Spleen (tissue), 11 donors: ENCODE results near the gene GPR139. TPM values are rescaled to one million over a fixed set of nuclear protein-coding genes. Genes with fewer than 3 reads are reported as not detected.

Source experiments
- DNase-seq: peaks from one replicate; pipeline ENCODE4 v3.0.0-alpha.2; 2020
- H3K27ac ChIP-seq, 8 donors: fragments of 200-600 bp; sonication (generic) in 7 of 8; 1 replicate in 4 of 8; 2 replicates in 4 of 8; pipeline versions ENCODE4 v1.5.0 to v1.8.0; 2016 to 2021; ENCODE audit warnings: inconsistent platforms in 4 of 8, mild to moderate bottlenecking in 4 of 8, moderate library complexity in 1 of 8
- H3K27me3 ChIP-seq, 7 donors: fragments of 200-600 bp; sonication (generic) in 6 of 7; replicated peaks in 1 of 7; 1 replicate in 4 of 7; 2 replicates in 3 of 7; pipeline versions ENCODE4 v1.5.0 to v1.8.0; 2016 to 2021; ENCODE audit warnings: inconsistent platforms in 3 of 7, mild to moderate bottlenecking in 1 of 7
- H3K36me3 ChIP-seq, 6 donors: fragments of 200-600 bp; sonication (generic) in 5 of 6; 1 replicate in 4 of 6; 2 replicates in 2 of 6; pipeline versions ENCODE4 v1.5.0 to v1.8.0; 2016 to 2021; ENCODE audit warnings: inconsistent platforms in 2 of 6
- H3K4me1 ChIP-seq, 6 donors: fragments of 200-600 bp; sonication (generic) in 5 of 6; 1 replicate in 3 of 6; 2 replicates in 3 of 6; pipeline versions ENCODE4 v1.5.0 to v1.8.0; 2016 to 2021; ENCODE audit warnings: inconsistent platforms in 3 of 6
- H3K4me3 ChIP-seq, 8 donors: fragments of 200-600 bp; sonication (generic) in 7 of 8; 1 replicate in 4 of 8; 2 replicates in 4 of 8; pipeline versions ENCODE4 v1.5.0 to v1.8.0; 2016 to 2021; ENCODE audit warnings: inconsistent platforms in 4 of 8, mild to moderate bottlenecking in 4 of 8, moderate library complexity in 2 of 8
- H3K9me3 ChIP-seq, 8 donors: fragments of 200-600 bp; sonication (generic) in 7 of 8; 1 replicate in 4 of 8; 2 replicates in 4 of 8; pipeline versions ENCODE4 v1.5.0 to v1.8.0; 2016 to 2021; ENCODE audit warnings: inconsistent platforms in 4 of 8
- CTCF ChIP-seq, 11 experiments: fragments of 200-600 bp in 7 of 11; fragments of 450-650 bp in 4 of 11; sonication (generic) in 4 of 11; IDR thresholded peaks in 8 of 11; conservative IDR thresholded peaks in 3 of 11; 1 replicate in 7 of 11; 2 replicates in 4 of 11; pipeline versions ENCODE4 v1.4.0 to v1.8.0; 2016 to 2021; ENCODE audit warnings: antibody characterized with exemption in 11 of 11, inconsistent platforms in 4 of 11, mild to moderate bottlenecking in 1 of 11
- POLR2A ChIP-seq, 3 donors: fragments of 450-650 bp; IDR thresholded peaks; one replicate each; pipeline ENCODE4 v1.5.1; 2017; ENCODE audit warnings: antibody characterized with exemption in 3 of 3, mild to moderate bottlenecking in 1 of 3
- POLR2AphosphoS5 ChIP-seq, 3 donors: sonication (generic); formaldehyde crosslinking; IDR thresholded peaks; one replicate each; pipeline ENCODE4 v1.5.1; 2017; ENCODE audit warnings: antibody characterized with exemption in 3 of 3
- WGBS, 5 donors: extraction: QIAGEN DNeasy Blood & Tissue Kit in 3 of 5; methylation state at CpG; one replicate each; pipeline versions ENCODE4 v1.1.5 to v1.1.7; 2013 to 2018; 5-methylcytosine and 5-hydroxymethylcytosine counted together
- intact Hi-C: fragments of 100-400 bp; cut with DNase I; formaldehyde crosslinking; loops from one replicate; pipeline ENCODE4 v1.15.0; 2023; ENCODE audit warnings: low total_unique reads
- polyA plus RNA-seq, 3 donors: library from polyadenylated mRNA; stranded (reverse); fragments of 200-250 nt; gene quantifications; one replicate each; pipeline ENCODE4 v1.2.1, GENCODE V29; 2013
- total RNA-seq, 7 donors: library from RNA; depleted of rRNA in 3 of 7; stranded (reverse); fragments of >200 nt in 3 of 7; fragmentation: NEBNext Ultra II Directional in 4 of 7; extraction: Animal tissue kit (Norgen Biotek cat#: 25700) in 4 of 7; gene quantifications; one replicate each; pipeline versions ENCODE4 v1.1.0 to v1.2.1, GENCODE V29; 2016 to 2021
- donor health status: healthy with polysubstance abuse.
- donor health status: DM: no; HTN: no; CAD: no; lungs with moderate emphysema.
- donor health status: DM: no; HTN: no; CAD: no.
- donor health status: Bipolar disorder and iron deficiency.
- donor health status: healthy.
- donor health status: DM: no; HTN: no; CAD: no.
- donor health status: DM: yes; HTN: yes; CAD: no.

The GPR139 gene
- total and polyA plus RNA-seq, 10 donors = not detected

- no peaks in the 10 kb centered on the region for H3K36me3 ChIP-seq
These were observed 79.1 kb downstream of the GPR139 start for GRCh38 chr16:19994466-19995170.

GRCh38 chr16:19991614-19992013, 82.1 kb downstream of the GPR139 start:
- intact Hi-C loops = no loop called here
- no peak for TF ChIP-seq POLR2AphosphoS5 (IDR thresholded peaks at IDR 0.05)
- no peak for TF ChIP-seq POLR2A (IDR thresholded peaks at IDR 0.05)
- no peak for TF ChIP-seq CTCF (IDR thresholded peaks at IDR 0.05 in 8 of 11, conservative IDR thresholded peaks at IDR 0.05 in 3 of 11)
- Histone ChIP-seq H3K36me3 (no peaks in the 10 kb centered on the region), H3K27ac (no peak overlapping the region), H3K4me1 (no peaks in the 10 kb centered on the region), H3K27me3 (peaks cover 0 to 21% (median 0%) of the 10 kb centered on the region in 7 donors), H3K9me3 (no peaks in the 10 kb centered on the region), H3K4me3 (no peak overlapping the region)
- 51 to 77% (median 61%) methylated on average over 5 to 7 of the region's 7 CpGs for WGBS, 5 donors
- no peak for DNase-seq

More at GRCh38 chr16:19994466-19995170, 79.1 kb downstream of the GPR139 start:
- 77 to 87% (median 81%) methylated on average over 13 to 17 of the region's 17 CpGs for WGBS, 5 donors
- Histone ChIP-seq H3K27me3 (peaks cover 0 to 19% (median 0%) of the 10 kb centered on the region in 7 donors), H3K27ac (no peak overlapping the region), H3K9me3 (no peaks in the 10 kb centered on the region), H3K4me3 (no peak overlapping the region), H3K4me1 (no peaks in the 10 kb centered on the region)
- intact Hi-C loops = no loop called here
- no peak for TF ChIP-seq POLR2A (IDR thresholded peaks at IDR 0.05)
- TF ChIP-seq CTCF (IDR thresholded peaks at IDR 0.05 in 8 of 11, conservative IDR thresholded peaks at IDR 0.05 in 3 of 11) = no peak
- DNase-seq = no peak

- H3K4me3 ChIP-seq = no peak overlapping the region
These were observed 89.6 kb downstream of the GPR139 start for GRCh38 chr16:19984135-19984534.

More at GRCh38 chr16:19984135-19984534, 89.6 kb downstream of the GPR139 start:
- no peak for TF ChIP-seq POLR2AphosphoS5 (IDR thresholded peaks at IDR 0.05)
- no peaks in the 10 kb centered on the region for H3K36me3 ChIP-seq
- DNase-seq = no peak
- no peak overlapping the region for H3K27ac ChIP-seq
- WGBS, 5 donors = 75 to 95% (median 83%) methylated on average over 3 of the region's 3 CpGs
- H3K4me1 ChIP-seq = no peaks in the 10 kb centered on the region
- peaks cover 0 to 11% (median 0%) of the 10 kb centered on the region in 7 donors for H3K27me3 ChIP-seq
- H3K9me3 ChIP-seq = no peaks in the 10 kb centered on the region
- intact Hi-C loops = no loop called here

Other genes starting within 250 kb of the GPR139 start
- gene GPRC5B, start 189.0 kb downstream of the GPR139 start, total RNA-seq = 1 to 10 TPM; 4.0 to 8.6 (median 7.2) TPM
- gene GPRC5B, start 189.0 kb downstream of the GPR139 start, polyA plus RNA-seq = 1 to 10 TPM; 5.1 to 6.5 (median 5.8) TPM